SK-N-SH treated with all-trans-retinoic acid at 6 μM for 48 hours (cell line): ENCODE data around the gene LRIF1.

Experiments used
- ARNTL ChIP-seq: fragments of 450-650 bp; formaldehyde crosslinking; IDR thresholded peaks from 2 replicates; pipeline ENCODE4 v1.5.0; 2020; ENCODE audit warnings: low read depth, mild to moderate bottlenecking, moderate library complexity, borderline replicate concordance
- CREB5 ChIP-seq: fragments of 250-450 bp; sonication (Bioruptor Pico); IDR thresholded peaks from 2 replicates; pipeline ENCODE4 v1.5.1; 2020; ENCODE audit warnings: low read depth, mild to moderate bottlenecking, moderate library complexity
- CSDC2 ChIP-seq: fragments of 250-450 bp; sonication (Bioruptor Pico); IDR thresholded peaks from 2 replicates; pipeline ENCODE4 v1.5.0; 2020; ENCODE audit warnings: mild to moderate bottlenecking, moderate library complexity
- ISL1 ChIP-seq: fragments of 250-450 bp; sonication (Bioruptor Pico); IDR thresholded peaks from 2 replicates; pipeline ENCODE4 v2.1.2; 2022; ENCODE audit warnings: mild to moderate bottlenecking, moderate library complexity
- ZFP3 ChIP-seq: fragments of 250-450 bp; sonication (Bioruptor Pico); IDR thresholded peaks from 2 replicates; pipeline ENCODE4 v1.5.0; 2020; ENCODE audit warnings: mild to moderate bottlenecking, moderate library complexity
- ZFP30 ChIP-seq: fragments of 450-650 bp; formaldehyde crosslinking; IDR thresholded peaks from 2 replicates; pipeline ENCODE4 v1.5.0; 2022; ENCODE audit warnings: mild to moderate bottlenecking, moderate library complexity
- ZNF565 ChIP-seq: fragments of 450-650 bp; formaldehyde crosslinking; conservative IDR thresholded peaks from 2 replicates; pipeline ENCODE4 v1.5.0; 2020; ENCODE audit warnings: low read depth, mild to moderate bottlenecking, moderate library complexity
- ZNF70 ChIP-seq: fragments of 450-650 bp; formaldehyde crosslinking; IDR thresholded peaks from 2 replicates; pipeline ENCODE4 v1.5.0; 2020; ENCODE audit warnings: mild to moderate bottlenecking, moderate library complexity

- TF ChIP-seq ZFP30 (CRISPR knock-in tag) = no peak
- TF ChIP-seq CREB5 (CRISPR knock-in tag) = no peak
- TF ChIP-seq ZFP3 = no peak
- no peak for TF ChIP-seq ZNF70 (CRISPR knock-in tag)
- no peak for TF ChIP-seq ZNF565 (CRISPR knock-in tag)
- no peak for TF ChIP-seq ARNTL
- TF ChIP-seq CSDC2 (CRISPR knock-in tag) = no peak
- no peak for TF ChIP-seq ISL1 (CRISPR knock-in tag)
Observed at GRCh38 chr1:110979154-110979553, 15.4 kb upstream of the LRIF1 start.
